WTC11 (cell line): ENCODE data around the gene ZNF670.

Experiments used
- JUN ChIP-seq: sonication (generic); formaldehyde crosslinking; IDR thresholded peaks from 2 replicates; pipeline ENCODE4 v1.8.0; 2023; ENCODE audit warnings: mild to moderate bottlenecking, missing genetic modification reagents
- PRRX2 ChIP-seq: fragments of 250-450 bp; sonication (Bioruptor Pico); IDR thresholded peaks from 2 replicates; pipeline ENCODE4 v1.8.0; 2021; ENCODE audit warnings: mild to moderate bottlenecking
- RELA ChIP-seq: sonication (generic); formaldehyde crosslinking; IDR thresholded peaks from 2 replicates; pipeline ENCODE4 v1.8.1; 2022; ENCODE audit warnings: missing genetic modification reagents, mild to moderate bottlenecking, borderline replicate concordance
- TF ChIP-seq, protein P1 (sequence below): sonication (generic); formaldehyde crosslinking; IDR thresholded peaks from 2 replicates; pipeline ENCODE4 v1.8.1; 2022; ENCODE audit warnings: mild to moderate bottlenecking, moderate library complexity, missing genetic modification reagents
- TF ChIP-seq, protein P2 (sequence below): fragments of 200-600 bp; IDR thresholded peaks from 2 replicates; pipeline ENCODE4 v1.8.0; 2022; ENCODE audit warnings: antibody characterized with exemption
- TF ChIP-seq, protein P3 (sequence below): sonication (generic); formaldehyde crosslinking; IDR thresholded peaks from 2 replicates; pipeline ENCODE4 v1.8.0; 2022; ENCODE audit warnings: mild to moderate bottlenecking, missing genetic modification reagents
- TF ChIP-seq, protein P4 (sequence below): fragments of 250-450 bp; sonication (Bioruptor Pico); IDR thresholded peaks from 2 replicates; pipeline ENCODE4 v1.8.0; 2021; ENCODE audit warnings: mild to moderate bottlenecking
- TF ChIP-seq, protein P5 (sequence below): sonication (generic); formaldehyde crosslinking; IDR thresholded peaks from 2 replicates; pipeline ENCODE4 v1.8.1; 2023; ENCODE audit warnings: mild to moderate bottlenecking, missing genetic modification reagents, borderline replicate concordance
- TF ChIP-seq, protein P6 (sequence below): sonication (generic); formaldehyde crosslinking; IDR thresholded peaks from 2 replicates; pipeline ENCODE4 v1.8.1; 2022; ENCODE audit warnings: low read depth, mild to moderate bottlenecking, moderate library complexity, missing genetic modification reagents, borderline replicate concordance
- TF ChIP-seq, protein P7 (sequence below): sonication (generic); formaldehyde crosslinking; IDR thresholded peaks from 2 replicates; pipeline ENCODE4 v1.8.1; 2022; ENCODE audit warnings: missing genetic modification reagents, borderline replicate concordance

DNA sequence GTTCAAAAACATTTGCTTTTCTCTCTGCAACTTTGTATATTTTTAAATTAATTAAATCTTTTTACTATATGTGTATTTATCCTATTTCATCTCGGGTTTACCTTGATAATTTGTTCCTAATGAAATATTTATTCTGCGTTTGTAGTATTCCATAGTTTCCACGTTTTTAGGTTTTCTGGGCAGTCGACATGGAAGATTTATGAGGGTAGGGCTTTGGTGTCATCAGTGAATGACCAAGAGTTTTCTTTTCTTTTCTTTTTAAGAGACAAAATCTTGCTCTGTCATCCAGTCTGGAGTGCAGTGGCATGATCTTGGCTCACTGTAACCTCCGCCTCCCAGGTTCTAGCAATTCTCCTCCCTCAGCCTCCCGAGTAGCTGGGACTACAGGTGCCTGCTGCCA, 42.8 kb upstream of the ZNF670 start:
- TF ChIP-seq, protein P1, sequence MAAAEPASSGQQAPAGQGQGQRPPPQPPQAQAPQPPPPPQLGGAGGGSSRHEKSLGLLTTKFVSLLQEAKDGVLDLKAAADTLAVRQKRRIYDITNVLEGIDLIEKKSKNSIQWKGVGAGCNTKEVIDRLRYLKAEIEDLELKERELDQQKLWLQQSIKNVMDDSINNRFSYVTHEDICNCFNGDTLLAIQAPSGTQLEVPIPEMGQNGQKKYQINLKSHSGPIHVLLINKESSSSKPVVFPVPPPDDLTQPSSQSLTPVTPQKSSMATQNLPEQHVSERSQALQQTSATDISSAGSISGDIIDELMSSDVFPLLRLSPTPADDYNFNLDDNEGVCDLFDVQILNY: no peak
- TF ChIP-seq, protein P2, sequence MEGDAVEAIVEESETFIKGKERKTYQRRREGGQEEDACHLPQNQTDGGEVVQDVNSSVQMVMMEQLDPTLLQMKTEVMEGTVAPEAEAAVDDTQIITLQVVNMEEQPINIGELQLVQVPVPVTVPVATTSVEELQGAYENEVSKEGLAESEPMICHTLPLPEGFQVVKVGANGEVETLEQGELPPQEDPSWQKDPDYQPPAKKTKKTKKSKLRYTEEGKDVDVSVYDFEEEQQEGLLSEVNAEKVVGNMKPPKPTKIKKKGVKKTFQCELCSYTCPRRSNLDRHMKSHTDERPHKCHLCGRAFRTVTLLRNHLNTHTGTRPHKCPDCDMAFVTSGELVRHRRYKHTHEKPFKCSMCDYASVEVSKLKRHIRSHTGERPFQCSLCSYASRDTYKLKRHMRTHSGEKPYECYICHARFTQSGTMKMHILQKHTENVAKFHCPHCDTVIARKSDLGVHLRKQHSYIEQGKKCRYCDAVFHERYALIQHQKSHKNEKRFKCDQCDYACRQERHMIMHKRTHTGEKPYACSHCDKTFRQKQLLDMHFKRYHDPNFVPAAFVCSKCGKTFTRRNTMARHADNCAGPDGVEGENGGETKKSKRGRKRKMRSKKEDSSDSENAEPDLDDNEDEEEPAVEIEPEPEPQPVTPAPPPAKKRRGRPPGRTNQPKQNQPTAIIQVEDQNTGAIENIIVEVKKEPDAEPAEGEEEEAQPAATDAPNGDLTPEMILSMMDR: no peak
- TF ChIP-seq, protein P3, sequence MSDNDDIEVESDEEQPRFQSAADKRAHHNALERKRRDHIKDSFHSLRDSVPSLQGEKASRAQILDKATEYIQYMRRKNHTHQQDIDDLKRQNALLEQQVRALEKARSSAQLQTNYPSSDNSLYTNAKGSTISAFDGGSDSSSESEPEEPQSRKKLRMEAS: no peak
- TF ChIP-seq, protein P4, sequence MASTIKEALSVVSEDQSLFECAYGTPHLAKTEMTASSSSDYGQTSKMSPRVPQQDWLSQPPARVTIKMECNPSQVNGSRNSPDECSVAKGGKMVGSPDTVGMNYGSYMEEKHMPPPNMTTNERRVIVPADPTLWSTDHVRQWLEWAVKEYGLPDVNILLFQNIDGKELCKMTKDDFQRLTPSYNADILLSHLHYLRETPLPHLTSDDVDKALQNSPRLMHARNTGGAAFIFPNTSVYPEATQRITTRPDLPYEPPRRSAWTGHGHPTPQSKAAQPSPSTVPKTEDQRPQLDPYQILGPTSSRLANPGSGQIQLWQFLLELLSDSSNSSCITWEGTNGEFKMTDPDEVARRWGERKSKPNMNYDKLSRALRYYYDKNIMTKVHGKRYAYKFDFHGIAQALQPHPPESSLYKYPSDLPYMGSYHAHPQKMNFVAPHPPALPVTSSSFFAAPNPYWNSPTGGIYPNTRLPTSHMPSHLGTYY (CRISPR knock-in tag): no peak
- TF ChIP-seq, protein P5, sequence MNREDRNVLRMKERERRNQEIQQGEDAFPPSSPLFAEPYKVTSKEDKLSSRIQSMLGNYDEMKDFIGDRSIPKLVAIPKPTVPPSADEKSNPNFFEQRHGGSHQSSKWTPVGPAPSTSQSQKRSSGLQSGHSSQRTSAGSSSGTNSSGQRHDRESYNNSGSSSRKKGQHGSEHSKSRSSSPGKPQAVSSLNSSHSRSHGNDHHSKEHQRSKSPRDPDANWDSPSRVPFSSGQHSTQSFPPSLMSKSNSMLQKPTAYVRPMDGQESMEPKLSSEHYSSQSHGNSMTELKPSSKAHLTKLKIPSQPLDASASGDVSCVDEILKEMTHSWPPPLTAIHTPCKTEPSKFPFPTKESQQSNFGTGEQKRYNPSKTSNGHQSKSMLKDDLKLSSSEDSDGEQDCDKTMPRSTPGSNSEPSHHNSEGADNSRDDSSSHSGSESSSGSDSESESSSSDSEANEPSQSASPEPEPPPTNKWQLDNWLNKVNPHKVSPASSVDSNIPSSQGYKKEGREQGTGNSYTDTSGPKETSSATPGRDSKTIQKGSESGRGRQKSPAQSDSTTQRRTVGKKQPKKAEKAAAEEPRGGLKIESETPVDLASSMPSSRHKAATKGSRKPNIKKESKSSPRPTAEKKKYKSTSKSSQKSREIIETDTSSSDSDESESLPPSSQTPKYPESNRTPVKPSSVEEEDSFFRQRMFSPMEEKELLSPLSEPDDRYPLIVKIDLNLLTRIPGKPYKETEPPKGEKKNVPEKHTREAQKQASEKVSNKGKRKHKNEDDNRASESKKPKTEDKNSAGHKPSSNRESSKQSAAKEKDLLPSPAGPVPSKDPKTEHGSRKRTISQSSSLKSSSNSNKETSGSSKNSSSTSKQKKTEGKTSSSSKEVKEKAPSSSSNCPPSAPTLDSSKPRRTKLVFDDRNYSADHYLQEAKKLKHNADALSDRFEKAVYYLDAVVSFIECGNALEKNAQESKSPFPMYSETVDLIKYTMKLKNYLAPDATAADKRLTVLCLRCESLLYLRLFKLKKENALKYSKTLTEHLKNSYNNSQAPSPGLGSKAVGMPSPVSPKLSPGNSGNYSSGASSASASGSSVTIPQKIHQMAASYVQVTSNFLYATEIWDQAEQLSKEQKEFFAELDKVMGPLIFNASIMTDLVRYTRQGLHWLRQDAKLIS (CRISPR knock-in tag): no peak
- TF ChIP-seq JUN (CRISPR knock-in tag): no peak
- TF ChIP-seq, protein P6, sequence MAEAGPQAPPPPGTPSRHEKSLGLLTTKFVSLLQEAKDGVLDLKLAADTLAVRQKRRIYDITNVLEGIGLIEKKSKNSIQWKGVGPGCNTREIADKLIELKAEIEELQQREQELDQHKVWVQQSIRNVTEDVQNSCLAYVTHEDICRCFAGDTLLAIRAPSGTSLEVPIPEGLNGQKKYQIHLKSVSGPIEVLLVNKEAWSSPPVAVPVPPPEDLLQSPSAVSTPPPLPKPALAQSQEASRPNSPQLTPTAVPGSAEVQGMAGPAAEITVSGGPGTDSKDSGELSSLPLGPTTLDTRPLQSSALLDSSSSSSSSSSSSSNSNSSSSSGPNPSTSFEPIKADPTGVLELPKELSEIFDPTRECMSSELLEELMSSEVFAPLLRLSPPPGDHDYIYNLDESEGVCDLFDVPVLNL (CRISPR knock-in tag): no peak
- TF ChIP-seq, protein P7, sequence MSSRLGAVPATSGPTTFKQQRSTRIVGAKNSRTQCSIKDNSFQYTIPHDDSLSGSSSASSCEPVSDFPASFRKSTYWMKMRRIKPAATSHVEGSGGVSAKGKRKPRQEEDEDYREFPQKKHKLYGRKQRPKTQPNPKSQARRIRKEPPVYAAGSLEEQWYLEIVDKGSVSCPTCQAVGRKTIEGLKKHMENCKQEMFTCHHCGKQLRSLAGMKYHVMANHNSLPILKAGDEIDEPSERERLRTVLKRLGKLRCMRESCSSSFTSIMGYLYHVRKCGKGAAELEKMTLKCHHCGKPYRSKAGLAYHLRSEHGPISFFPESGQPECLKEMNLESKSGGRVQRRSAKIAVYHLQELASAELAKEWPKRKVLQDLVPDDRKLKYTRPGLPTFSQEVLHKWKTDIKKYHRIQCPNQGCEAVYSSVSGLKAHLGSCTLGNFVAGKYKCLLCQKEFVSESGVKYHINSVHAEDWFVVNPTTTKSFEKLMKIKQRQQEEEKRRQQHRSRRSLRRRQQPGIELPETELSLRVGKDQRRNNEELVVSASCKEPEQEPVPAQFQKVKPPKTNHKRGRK: no peak
- no peak for TF ChIP-seq RELA (CRISPR knock-in tag)
- TF ChIP-seq PRRX2: no peak
